ENCODE data around the gene CEP95.

The CEP95 gene

GRCh38 chr17:64551461-64551860 is 44.7 kb downstream of the CEP95 start:
- H3K27ac ChIP-seq: no peak overlapping the region
- no peak for TF ChIP-seq ZFX (IDR thresholded peaks at IDR 0.05)
- no peak for TF ChIP-seq CTCF (conservative IDR thresholded peaks at IDR 0.05)

GRCh38 chr17:64554028-64554637 is 47.4 kb downstream of the CEP95 start:
- TF ChIP-seq ZFX (IDR thresholded peaks at IDR 0.05) (no peak), CTCF (conservative IDR thresholded peaks at IDR 0.05) (no peak)
- H3K27ac ChIP-seq: no peak overlapping the region

DNA sequence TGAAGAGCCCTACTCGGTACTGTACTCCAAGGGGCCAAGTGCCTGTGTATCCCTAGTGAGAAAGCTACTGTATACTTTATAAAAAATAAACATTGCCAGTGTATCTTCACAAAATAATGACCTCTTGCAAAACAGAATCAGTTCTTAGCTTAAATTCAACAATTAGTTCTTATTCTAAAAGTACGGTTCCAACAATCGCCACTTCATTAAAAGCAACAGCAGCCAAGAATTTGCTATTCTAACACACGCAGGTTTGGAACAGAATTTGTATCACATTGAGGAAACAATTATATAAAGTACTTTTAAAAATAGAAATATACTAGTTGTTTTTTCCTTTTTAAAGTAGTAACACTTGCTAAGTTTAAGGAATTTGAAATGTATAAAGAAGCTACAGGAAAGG is 48.5 kb downstream of the CEP95 start:
- TF ChIP-seq CTCF (conservative IDR thresholded peaks at IDR 0.05) (no peak), ZFX (IDR thresholded peaks at IDR 0.05) (no peak)
- H3K27ac ChIP-seq: no peak overlapping the region

- TF ChIP-seq ZFX (IDR thresholded peaks at IDR 0.05): no peak
- no peak for TF ChIP-seq CTCF (conservative IDR thresholded peaks at IDR 0.05)
- no peak overlapping the region for H3K27ac ChIP-seq
Observed at GRCh38 chr17:64564098-64564497, 57.3 kb downstream of the CEP95 start.

GRCh38 chr17:64565563-64565962 is 58.8 kb downstream of the CEP95 start:
- H3K27ac ChIP-seq: no peak overlapping the region
- TF ChIP-seq CTCF (conservative IDR thresholded peaks at IDR 0.05): no peak
- TF ChIP-seq ZFX (IDR thresholded peaks at IDR 0.05): no peak

DNA sequence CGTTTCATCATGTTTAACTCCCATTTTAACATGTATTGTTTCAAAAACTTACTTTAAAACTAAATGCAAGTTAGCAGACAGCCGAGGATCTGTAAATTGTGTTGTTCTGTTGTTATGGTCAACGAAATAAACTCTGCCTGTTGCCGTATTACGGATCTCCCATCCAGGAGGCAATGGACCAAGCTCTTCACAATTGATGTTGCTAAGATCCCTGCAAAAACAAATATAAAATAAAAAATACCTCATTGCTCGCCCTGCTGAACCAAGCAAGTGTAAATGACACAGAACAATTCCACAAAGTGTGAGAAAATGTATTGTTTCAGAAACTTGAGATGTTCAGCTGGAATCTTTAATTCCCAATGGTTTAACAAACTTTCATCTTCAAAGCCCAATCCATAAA is 65.0 kb downstream of the CEP95 start:
- H3K27ac ChIP-seq: no peak overlapping the region
- no peak for TF ChIP-seq ZFX (IDR thresholded peaks at IDR 0.05)
- TF ChIP-seq CTCF (conservative IDR thresholded peaks at IDR 0.05): no peak

DNA sequence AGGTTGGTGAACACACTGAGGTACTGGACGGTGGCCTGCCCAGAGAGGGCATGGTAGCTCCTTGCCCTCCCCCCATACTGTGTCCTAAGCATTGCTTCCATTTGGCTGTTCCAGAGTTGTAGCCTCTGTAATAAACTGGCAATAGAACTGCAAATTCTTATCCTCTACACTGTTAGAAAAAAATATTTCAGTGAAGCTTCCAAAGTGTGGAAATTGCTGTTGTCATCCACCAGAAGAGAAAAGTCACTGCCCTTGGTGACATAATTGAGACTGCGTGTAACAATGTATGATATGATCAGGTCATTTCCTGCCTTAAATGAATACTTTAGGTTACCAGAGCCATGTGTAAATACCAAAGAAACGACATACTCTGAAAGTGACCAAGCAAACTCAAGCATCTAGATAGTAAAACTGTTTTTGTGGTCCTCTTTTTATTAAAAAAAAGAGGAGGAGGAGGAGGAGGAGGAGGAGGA is 65.9 kb downstream of the CEP95 start:
- TF ChIP-seq ZFX (IDR thresholded peaks at IDR 0.05) (no peak), CTCF (conservative IDR thresholded peaks at IDR 0.05) (no peak)
- H3K27ac ChIP-seq: no peak overlapping the region

All from C4-2B (cell line).